PC-3 (cell line): ENCODE results near the gene MAB21L4. TPM values are rescaled to one million over a fixed set of nuclear protein-coding genes. Genes with fewer than 3 reads are reported as not detected.

ENCODE experiments used
- ATAC-seq: fragments of 200-7000 bp; cut with Tn5 transposase; 2 replicates; pipeline ENCODE4 v1.9.1; 2020; ENCODE audit warnings: mild to moderate bottlenecking, moderate library complexity
- BruUV-seq: library from RNA; stranded (reverse); fragments of 400-500 nt; replicated peaks from 2 replicates; lab custom pipeline; 2021; lab: Mats Ljungman, UMichigan
- CTCF ChIA-PET: fragments of 300-600 bp; sonication (Branson Sonifier 250); formaldehyde crosslinking; loops from one replicate; lab custom pipeline; 2022; ENCODE audit warnings: antibody characterized with exemption; lab: Charles Lee
- POLR2A ChIA-PET: fragments of 300-600 bp; sonication (Branson Sonifier 250); formaldehyde crosslinking; loops from one replicate; lab custom pipeline; 2022; ENCODE audit warnings: antibody characterized with exemption; ENCODE audit not compliant: unreplicated experiment; lab: Charles Lee
- DNase-seq: peaks from one replicate; pipeline ENCODE4 v3.0.0-alpha.2; 2015
- H2AFZ ChIP-seq: fragments of 300-600 bp; sonication (generic); 2 replicates; pipeline ENCODE4 v1.6.0; 2016; ENCODE audit warnings: antibody characterized with exemption, low read length
- H3F3A ChIP-seq: fragments of 300-600 bp; sonication (generic); one replicate; pipeline ENCODE4 v1.6.0; 2017; ENCODE audit warnings: antibody characterized with exemption, low read length, control low read depth, mild to moderate bottlenecking; ENCODE audit not compliant: unreplicated experiment
- H3K27ac ChIP-seq: fragments of 300-600 bp; sonication (generic); 2 replicates; pipeline ENCODE4 v1.5.1; 2016; ENCODE audit warnings: mild to moderate bottlenecking, low read length
- H3K27me3 ChIP-seq: fragments of 300-600 bp; sonication (generic); 2 replicates; pipeline ENCODE4 v1.6.1; 2016; ENCODE audit warnings: low read length, mixed read lengths
- H3K36me3 ChIP-seq: fragments of 300-600 bp; sonication (generic); 2 replicates; pipeline ENCODE4 v1.6.1; 2016; ENCODE audit warnings: low read depth, mixed run types, low read length, mixed read lengths
- H3K4me1 ChIP-seq: fragments of 300-600 bp; sonication (generic); 2 replicates; pipeline ENCODE4 v1.5.1; 2016; ENCODE audit warnings: low read length; ENCODE audit not compliant: insufficient read depth
- H3K4me2 ChIP-seq: fragments of 300-600 bp; sonication (generic); 2 replicates; pipeline ENCODE4 v1.6.0; 2016; ENCODE audit warnings: low read length
- H3K4me3 ChIP-seq: fragments of 300-600 bp; sonication (generic); 2 replicates; pipeline ENCODE4 v1.5.1; 2016; ENCODE audit warnings: mild to moderate bottlenecking, low read length, mixed read lengths
- H3K79me2 ChIP-seq: fragments of 300-600 bp; sonication (generic); 2 replicates; pipeline ENCODE4 v1.6.1; 2017; ENCODE audit warnings: low read length, mixed read lengths
- H3K9ac ChIP-seq: fragments of 300-600 bp; sonication (generic); 2 replicates; pipeline ENCODE4 v1.6.0; 2016; ENCODE audit warnings: mild to moderate bottlenecking, low read length
- H3K9me2 ChIP-seq: fragments of 300-600 bp; sonication (generic); replicated peaks from 2 replicates; pipeline ENCODE4 v1.6.1; 2016; ENCODE audit warnings: mixed run types, low read length, mixed read lengths
- H3K9me3 ChIP-seq: fragments of 300-600 bp; sonication (generic); 2 replicates; pipeline ENCODE4 v1.6.1; 2016; ENCODE audit warnings: low read length, mixed read lengths
- H4K20me1 ChIP-seq: fragments of 300-600 bp; sonication (generic); 2 replicates; pipeline ENCODE4 v1.6.1; 2016; ENCODE audit warnings: low read length, mixed read lengths
- CTCF ChIP-seq: fragments of 300-600 bp; sonication (generic); conservative IDR thresholded peaks from 2 replicates; pipeline ENCODE4 v1.5.1; 2017; ENCODE audit warnings: antibody characterized with exemption, low read depth, mild to moderate bottlenecking, low read length
- EZH2 ChIP-seq: fragments of 300-600 bp; sonication (generic); IDR thresholded peaks from one replicate; pipeline ENCODE4 v1.6.1; 2017; ENCODE audit warnings: antibody characterized with exemption, mild to moderate bottlenecking, low read length; ENCODE audit not compliant: unreplicated experiment
- EZH2phosphoT487 ChIP-seq: fragments of 300-600 bp; sonication (generic); IDR thresholded peaks from 2 replicates; pipeline ENCODE4 v1.6.1; 2018; ENCODE audit warnings: mild to moderate bottlenecking, antibody characterized with exemption, low read length, borderline replicate concordance
- intact Hi-C: fragments of 100-400 bp; cut with micrococcal nuclease; formaldehyde crosslinking; loops from 2 replicates; pipeline ENCODE4 v1.9.0; 2023
- total RNA-seq: library from RNA; depleted of rRNA; stranded (reverse); fragments of >200 nt; gene quantifications from 2 replicates; pipeline ENCODE4 v1.2.3, GENCODE V29; 2014

Gene MAB21L4
- total RNA-seq, 1 experiment from 2014 or later, result 1.0 TPM

- Histone ChIP-seq H2AFZ (no peak overlapping the region), H3K4me1 (peaks cover 12% of the 10 kb centered on the region), H3K27ac (no peak overlapping the region; the same call in 1 of the 2 replicates), H3K27me3 (no peaks in the 10 kb centered on the region), H3K4me3 (no peak overlapping the region), H3K9me3 (no peaks in the 10 kb centered on the region), H3K79me2 (no peaks in the 10 kb centered on the region), H3K4me2 (peak overlapping the region; percentile 35), H3K36me3 (no peaks in the 10 kb centered on the region), H3K9me2 (no peaks in the 10 kb centered on the region), H4K20me1 (no peaks in the 10 kb centered on the region), H3K9ac (no peak overlapping the region), H3F3A (no peaks in the 10 kb centered on the region)
- BruUV-seq, result no TSS peak
- ATAC-seq (peak; percentile 86), DNase-seq (peak; percentile 71)
- no peak for TF ChIP-seq CTCF
- TF ChIP-seq EZH2, result no peak
- no peak for TF ChIP-seq EZH2phosphoT487
- CTCF ChIA-PET, result no interaction called here
- intact Hi-C loops, result no loop called here
- POLR2A ChIA-PET, result interaction anchor here (0.6 kb wide), 1 partner anchor 29 kb away, joined by 10 read pairs; no protein-coding TSS in a partner anchor
These were observed 25.5 kb upstream of the MAB21L4 start for GRCh38 chr2:240921311-240921994.

- H3K27ac ChIP-seq, result no peak overlapping the region
- no peaks in the 10 kb centered on the region for H3F3A ChIP-seq
- H3K9ac ChIP-seq, result no peak overlapping the region
- intact Hi-C loops, result no loop called here
- TF ChIP-seq EZH2phosphoT487 (no peak), CTCF (no peak), EZH2 (no peak)
- no peaks in the 10 kb centered on the region for H3K36me3 ChIP-seq
- H4K20me1 ChIP-seq, result no peaks in the 10 kb centered on the region
- no peaks in the 10 kb centered on the region for H3K27me3 ChIP-seq
- no peaks in the 10 kb centered on the region for H3K9me2 ChIP-seq
- BruUV-seq, result no TSS peak
- POLR2A ChIA-PET, result no interaction called here
- H3K4me2 ChIP-seq, result peak overlapping the region; percentile 35; the same call in 1 of the 2 replicates
- no peak overlapping the region for H3K4me3 ChIP-seq
- ATAC-seq, result no peak
- no peak overlapping the region for H2AFZ ChIP-seq
- peaks cover 12% of the 10 kb centered on the region for H3K4me1 ChIP-seq
- H3K9me3 ChIP-seq, result no peaks in the 10 kb centered on the region
- DNase-seq, result no peak
- CTCF ChIA-PET, result no interaction called here
- no peaks in the 10 kb centered on the region for H3K79me2 ChIP-seq
These were observed 24.9 kb upstream of the MAB21L4 start for GRCh38 chr2:240920783-240921231.
